A375 (cell line): ENCODE results near the gene SLC26A6. TPM values are rescaled to one million over a fixed set of nuclear protein-coding genes. Genes with fewer than 3 reads are reported as not detected.

Experiments used
- small RNA-seq: library from RNA; depleted of rRNA; stranded (forward); fragments of <200 nt; gene quantifications from one replicate; pipeline ENCODE3, GENCODE V24; 2014
- total RNA-seq: library from RNA; depleted of rRNA; stranded (reverse); fragments of >200 nt; shearing (Covaris generic); gene quantifications from 2 replicates; pipeline ENCODE4 v1.2.3, GENCODE V29; 2014; rRNA removed

The SLC26A6 gene, protein sequence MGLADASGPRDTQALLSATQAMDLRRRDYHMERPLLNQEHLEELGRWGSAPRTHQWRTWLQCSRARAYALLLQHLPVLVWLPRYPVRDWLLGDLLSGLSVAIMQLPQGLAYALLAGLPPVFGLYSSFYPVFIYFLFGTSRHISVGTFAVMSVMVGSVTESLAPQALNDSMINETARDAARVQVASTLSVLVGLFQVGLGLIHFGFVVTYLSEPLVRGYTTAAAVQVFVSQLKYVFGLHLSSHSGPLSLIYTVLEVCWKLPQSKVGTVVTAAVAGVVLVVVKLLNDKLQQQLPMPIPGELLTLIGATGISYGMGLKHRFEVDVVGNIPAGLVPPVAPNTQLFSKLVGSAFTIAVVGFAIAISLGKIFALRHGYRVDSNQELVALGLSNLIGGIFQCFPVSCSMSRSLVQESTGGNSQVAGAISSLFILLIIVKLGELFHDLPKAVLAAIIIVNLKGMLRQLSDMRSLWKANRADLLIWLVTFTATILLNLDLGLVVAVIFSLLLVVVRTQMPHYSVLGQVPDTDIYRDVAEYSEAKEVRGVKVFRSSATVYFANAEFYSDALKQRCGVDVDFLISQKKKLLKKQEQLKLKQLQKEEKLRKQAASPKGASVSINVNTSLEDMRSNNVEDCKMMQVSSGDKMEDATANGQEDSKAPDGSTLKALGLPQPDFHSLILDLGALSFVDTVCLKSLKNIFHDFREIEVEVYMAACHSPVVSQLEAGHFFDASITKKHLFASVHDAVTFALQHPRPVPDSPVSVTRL
- 22.7 and 23.9 TPM in 2 replicates for total RNA-seq

DNA sequence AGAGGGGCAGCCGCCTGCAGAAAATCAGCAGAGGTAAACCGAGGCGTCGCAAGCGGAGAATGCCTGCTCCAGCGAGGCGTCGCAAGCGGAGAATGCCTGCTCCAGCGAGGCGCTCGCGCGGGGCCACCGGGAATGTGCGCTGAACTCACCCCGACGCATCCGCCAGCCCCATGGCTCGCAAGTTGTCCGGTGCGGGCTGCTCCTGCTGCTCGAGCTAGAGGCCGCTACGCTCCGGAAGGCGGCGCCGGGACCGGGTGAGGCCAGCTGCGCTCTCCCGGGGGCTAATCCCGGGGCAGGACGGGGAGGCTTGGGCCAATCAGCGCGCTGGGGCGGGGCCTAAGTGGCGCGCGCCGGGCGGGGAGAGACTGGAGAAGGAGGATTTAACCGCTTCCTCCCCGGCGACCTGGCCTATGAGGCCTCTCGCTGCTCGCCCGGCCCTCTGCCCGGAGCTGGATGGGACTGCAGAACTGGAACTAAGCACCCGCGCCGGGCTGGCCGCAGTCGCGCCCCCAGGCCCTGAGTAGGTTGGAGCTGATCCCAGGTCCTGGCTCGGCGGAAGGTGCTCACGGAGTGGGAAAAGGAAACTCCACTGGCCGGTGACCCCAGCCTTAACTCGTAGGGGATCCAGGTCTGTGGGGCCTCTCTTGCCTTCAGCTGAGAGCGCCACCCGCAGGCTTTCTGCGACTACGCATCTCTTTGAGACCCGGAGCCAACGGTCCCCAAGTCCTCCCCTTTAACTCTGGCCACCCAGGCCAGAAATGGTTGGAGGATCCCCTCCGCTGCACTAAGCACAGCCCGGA, at the start of gene SLC26A6:
TSS of gene SLC26A6 (minus strand) at position 240 of the 800 bp plus-strand sequence. CDS start at position 172, 68 bp downstream.

DNA sequence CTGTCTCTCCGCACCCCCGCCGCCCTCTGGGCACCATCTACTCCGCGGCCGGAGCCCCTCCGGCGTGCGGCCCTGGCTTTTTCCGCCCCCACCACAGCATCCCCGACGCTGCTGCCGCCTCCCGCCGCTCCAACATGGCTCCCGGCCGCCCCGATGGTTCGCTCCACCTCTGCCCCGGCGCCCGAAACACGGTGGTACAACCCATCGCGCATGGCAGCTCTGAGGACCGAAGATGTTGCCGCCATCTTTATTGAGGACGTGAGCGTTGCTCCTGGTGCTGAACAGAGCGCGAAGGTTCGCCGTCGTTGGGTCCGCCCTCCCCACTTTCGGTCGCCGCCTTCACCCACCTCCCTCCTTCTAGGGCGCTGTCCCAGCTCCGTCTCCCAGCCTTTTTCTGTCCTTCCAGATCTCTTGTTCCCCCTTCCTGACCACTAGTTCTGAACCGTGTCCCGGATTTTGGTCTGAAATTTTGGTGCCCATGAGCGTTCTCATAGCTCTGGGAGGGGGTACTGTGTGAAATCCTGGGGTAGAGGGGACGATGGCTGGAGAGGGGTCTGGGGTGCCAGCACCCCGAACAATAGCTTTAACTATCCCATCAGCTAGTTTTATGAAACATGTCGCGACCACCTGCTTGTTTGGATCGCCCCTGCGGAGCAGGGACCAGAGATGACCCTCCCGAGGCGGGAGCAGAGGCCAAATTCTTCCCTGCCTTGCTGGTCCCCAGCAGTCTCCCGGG, 27.7 kb upstream of the SLC26A6 start, which contains the start of gene CELSR3:
TSS of gene CELSR3 (minus strand) at position 134 of the 736 bp plus-strand sequence. CDS start 252 bp downstream, outside the sequence.

DNA sequence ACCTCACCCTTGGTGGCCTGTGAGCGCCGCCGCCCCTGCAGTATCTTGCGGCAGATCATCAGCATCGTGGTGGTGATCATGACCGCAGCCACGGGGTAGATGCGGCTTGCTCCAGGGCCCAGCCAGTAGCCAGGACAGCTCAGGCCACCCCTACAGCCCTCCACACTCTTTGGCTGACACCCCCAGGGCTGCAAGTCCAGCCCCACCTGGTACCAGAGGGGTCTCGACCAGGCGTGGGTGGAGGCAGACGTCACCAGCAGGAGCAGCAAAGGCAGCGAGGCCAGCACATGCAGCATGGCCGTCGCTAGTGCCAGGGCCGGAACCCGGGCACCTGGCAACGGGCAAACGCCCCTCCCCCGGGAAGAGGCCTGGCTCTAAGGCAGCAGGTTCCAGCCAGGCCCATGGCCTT, 13.8 kb downstream of the SLC26A6 start, which contains the start of gene TMEM89:
TSS of gene TMEM89 (minus strand) at position 309 of the 409 bp plus-strand sequence. CDS start at position 296, 13 bp downstream.

DNA sequence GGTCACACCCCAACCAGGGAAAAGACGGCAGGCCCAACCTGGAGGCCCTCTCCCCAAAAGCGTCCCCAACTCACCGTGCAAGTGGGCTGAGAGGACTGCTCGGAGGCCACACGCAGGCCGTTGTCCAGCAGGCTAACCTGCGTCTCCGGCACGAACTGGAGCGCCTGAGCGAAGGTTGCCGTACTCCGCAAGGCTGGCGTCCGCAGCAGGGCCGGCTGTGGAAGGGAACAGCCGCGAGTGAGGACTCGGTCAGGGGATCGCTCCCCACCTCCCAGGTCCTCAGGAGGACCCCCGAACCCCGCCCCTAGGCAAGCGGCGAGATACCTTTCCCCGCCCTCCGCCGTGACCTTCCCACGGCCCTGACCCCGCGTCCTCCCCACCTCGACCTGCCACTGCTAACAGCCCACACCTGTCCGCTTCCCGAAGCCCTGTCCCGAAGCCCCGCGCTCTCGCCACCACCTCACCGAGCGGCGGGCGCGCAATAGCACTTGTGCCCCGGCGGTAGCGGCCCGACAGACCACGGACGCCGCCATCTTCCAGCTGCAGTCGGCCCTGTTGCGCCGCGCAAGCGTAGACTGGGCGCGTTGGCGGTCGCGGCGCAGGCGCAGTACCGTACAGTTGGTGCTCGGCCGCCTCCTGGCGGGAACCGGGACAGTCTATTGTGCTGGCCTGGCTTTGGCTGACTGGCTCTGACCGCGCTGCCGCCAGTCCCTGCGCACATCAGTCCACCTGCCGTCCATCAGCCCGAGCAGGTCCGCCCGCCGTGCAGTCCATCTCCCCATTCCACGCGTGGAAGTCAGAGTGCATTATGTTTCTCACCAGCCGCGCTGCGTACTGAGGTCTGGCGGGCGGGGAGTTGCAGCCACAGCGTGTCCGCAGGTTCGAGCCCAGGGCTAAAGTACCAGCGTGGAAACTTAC, 25.9 kb downstream of the SLC26A6 start, which contains the start of gene UQCRC1:
TSS of gene UQCRC1 (minus strand) at position 559 of the 918 bp plus-strand sequence. CDS start at position 533, 26 bp downstream.

DNA sequence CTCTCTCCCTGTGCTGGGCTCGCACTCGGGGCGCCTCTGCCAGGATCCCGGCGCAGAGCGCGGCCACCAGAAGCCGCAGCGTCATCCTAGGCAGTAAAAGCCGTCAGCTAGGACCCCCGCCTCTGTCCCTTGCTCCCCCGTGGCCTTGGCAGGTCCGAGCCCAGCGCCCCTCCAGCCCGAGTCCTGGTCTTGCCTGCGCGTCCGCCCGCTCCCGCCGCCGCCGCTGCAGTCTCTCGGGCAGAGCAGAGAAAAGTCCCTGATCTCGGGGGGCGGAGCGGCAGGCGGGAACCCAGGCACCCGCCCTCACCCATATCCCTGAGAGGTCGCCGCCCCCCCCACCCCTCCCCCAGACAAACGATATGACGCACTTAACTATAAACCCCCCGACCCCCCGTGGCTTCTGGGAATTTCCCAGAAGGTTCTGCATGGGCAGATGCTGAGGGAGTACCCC, 40.2 kb downstream of the SLC26A6 start, which contains the start of gene COL7A1:
TSS of gene COL7A1 (minus strand) at position 255 of the 451 bp plus-strand sequence. CDS start at position 85, 170 bp downstream.

Small RNA genes within 50 kb of the gene (small RNA-seq; reads per million reads assigned to genes)
- not detected for gene AC141002.1

Other genes starting within 250 kb of the SLC26A6 start
- gene PLXNB1, start 205.4 kb downstream of the SLC26A6 start, total RNA-seq = 25.6 and 29.2 TPM in 2 replicates
- gene CCDC51, start 195.3 kb downstream of the SLC26A6 start, total RNA-seq = 30.7 and 33.8 TPM in 2 replicates
- 631 and 866 TPM in 2 replicates for gene TMA7, start 195.2 kb downstream of the SLC26A6 start, total RNA-seq
- gene ATRIP, start 188.7 kb downstream of the SLC26A6 start, total RNA-seq = 13.7 and 14.2 TPM in 2 replicates
- gene SHISA5, start 131.3 kb downstream of the SLC26A6 start, total RNA-seq = 107 and 119 TPM in 2 replicates
- gene PFKFB4, start 78.7 kb downstream of the SLC26A6 start, total RNA-seq = 57.7 and 76.4 TPM in 2 replicates
- gene UCN2, start 71.7 kb downstream of the SLC26A6 start, total RNA-seq = 17.5 and 30.5 TPM in 2 replicates
- 14.6 and 21.1 TPM in 2 replicates for gene COL7A1, start 40.1 kb downstream of the SLC26A6 start, total RNA-seq
- gene UQCRC1, start 25.8 kb downstream of the SLC26A6 start, total RNA-seq = 264 and 282 TPM in 2 replicates
- gene TMEM89, start 13.7 kb downstream of the SLC26A6 start, total RNA-seq = not detected in 2 replicates
- 7.3 and 7.9 TPM in 2 replicates for gene CELSR3, start 27.4 kb upstream of the SLC26A6 start, total RNA-seq
- gene NCKIPSD, start 50.5 kb upstream of the SLC26A6 start, total RNA-seq = 28.9 and 42.3 TPM in 2 replicates
- 59.2 and 60.7 TPM in 2 replicates for gene IP6K2, start 81.8 kb upstream of the SLC26A6 start, total RNA-seq
- 37.3 and 43.5 TPM in 2 replicates for gene PRKAR2A, start 212.4 kb upstream of the SLC26A6 start, total RNA-seq